ENCODE measurements around the gene HSPB7.
"Not testable (repeated sequence)": the region's sequence is repeated elsewhere in the genome, so short reads cannot be mapped to it uniquely, and the experiment has no call there.

Gene HSPB7

DNA sequence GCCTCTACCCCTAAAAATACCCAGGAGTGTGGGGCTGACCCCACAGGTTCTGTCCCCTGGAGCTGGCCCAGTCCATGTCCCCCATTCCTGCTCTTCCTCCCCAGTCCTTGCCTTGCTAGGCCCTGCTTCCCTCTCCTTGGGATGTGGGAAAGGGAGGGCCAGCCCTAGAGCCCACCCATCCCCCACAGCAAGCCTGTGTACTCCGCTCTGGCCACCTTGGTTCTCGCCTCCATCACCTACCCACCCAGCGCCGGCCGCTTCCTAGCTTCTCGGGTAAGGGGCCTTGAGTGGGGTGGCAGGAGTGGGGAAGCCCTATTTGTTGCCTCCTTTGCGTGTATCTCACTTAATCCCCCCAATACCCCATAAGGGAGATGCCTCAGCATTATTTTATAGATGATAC is 32.5 kb upstream of the HSPB7 start:
- DNase-seq (ENCODE audit: low read depth): no peak

GRCh38 chr1:16048573-16049189 is 30.8 kb upstream of the HSPB7 start:
- no peak for DNase-seq (ENCODE audit: low read depth)

GRCh38 chr1:16047791-16048475 is 30.1 kb upstream of the HSPB7 start:
- DNase-seq (ENCODE audit: low read depth): no peak

DNA sequence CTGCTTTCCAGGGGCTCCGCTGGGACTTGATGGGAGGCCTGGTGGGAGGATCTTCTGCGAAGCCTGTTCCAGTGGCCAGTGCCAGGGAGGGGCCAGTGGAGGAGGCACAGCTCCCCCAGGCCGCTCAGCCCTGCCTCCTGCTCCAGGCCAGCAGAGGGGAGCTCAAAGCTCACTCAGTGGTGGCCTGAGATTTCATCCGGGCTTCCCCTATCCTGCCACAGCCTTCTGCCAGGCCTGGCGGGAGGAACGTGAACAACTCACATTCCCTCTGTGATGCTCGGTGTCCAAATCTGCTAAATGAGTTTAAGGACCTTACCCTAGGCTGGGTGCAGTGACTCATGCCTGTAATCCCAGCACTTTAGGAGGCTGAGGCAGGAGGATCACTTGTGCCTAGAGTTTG is 29.0 kb upstream of the HSPB7 start:
- DNase-seq (ENCODE audit: low read depth): no peak

GRCh38 chr1:16043950-16044349 is 26.1 kb upstream of the HSPB7 start:
- no peak for DNase-seq (ENCODE audit: low read depth)

- no peak for DNase-seq (ENCODE audit: low read depth)
Measured at GRCh38 chr1:16043521-16043920, 25.7 kb upstream of the HSPB7 start, which contains the start of gene CLCNKB. Gene CLCNKB (plus strand): TSS chr1:16043782. CDS start chr1:16044493, 711 bp downstream.

DNA sequence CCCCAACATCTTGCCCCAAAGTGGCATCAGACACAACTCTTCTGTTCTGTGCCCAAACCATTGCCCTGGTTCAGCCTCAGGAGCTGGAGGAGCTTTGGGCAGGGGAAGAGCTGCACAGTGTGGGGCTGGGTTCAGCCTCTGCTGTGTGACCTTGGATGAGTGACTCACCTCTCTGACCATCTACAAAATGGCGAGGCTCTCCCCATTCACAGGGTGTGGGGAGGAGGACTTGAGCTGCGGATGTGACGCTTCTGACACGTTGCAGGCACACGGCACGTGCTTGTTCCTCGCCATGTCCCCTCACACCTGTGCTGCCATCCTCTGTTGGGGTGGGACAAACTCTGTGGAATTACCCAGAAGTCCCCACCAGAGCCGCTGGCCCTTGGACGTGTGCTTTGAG is 24.8 kb upstream of the HSPB7 start:
- DNase-seq (ENCODE audit: low read depth): not testable (repeated sequence)

GRCh38 chr1:16042096-16042495 is 24.3 kb upstream of the HSPB7 start:
- DNase-seq (ENCODE audit: low read depth): no peak

- DNase-seq (ENCODE audit: low read depth): no peak
Measured at GRCh38 chr1:16041200-16041599, 23.4 kb upstream of the HSPB7 start.

GRCh38 chr1:16039871-16040270 is 22.0 kb upstream of the HSPB7 start:
- DNase-seq (ENCODE audit: low read depth): not testable (repeated sequence)

- DNase-seq (ENCODE audit: low read depth): no peak
Measured at GRCh38 chr1:16038620-16038912, 20.7 kb upstream of the HSPB7 start.

DNA sequence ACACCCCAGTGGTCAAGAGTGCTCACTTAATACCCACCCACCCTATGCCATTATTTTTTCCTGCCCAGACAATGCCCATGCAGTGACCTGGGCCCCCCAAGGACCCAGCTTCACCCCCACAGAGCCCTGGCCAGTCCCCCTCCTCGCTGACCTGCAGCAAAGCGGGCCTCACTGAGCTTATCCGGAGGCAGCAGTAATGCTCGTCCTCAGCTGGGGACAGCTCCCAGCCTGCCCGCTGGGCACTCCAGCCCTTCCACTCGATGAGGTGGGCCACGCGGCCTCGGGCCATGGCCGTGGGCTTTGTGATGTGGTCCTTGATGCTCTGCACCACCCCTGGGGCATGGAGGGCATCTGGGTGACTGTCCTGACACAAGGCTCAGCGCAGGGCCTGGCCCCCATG is 18.6 kb upstream of the HSPB7 start:
- not testable (repeated sequence) for DNase-seq (ENCODE audit: low read depth)

DNA sequence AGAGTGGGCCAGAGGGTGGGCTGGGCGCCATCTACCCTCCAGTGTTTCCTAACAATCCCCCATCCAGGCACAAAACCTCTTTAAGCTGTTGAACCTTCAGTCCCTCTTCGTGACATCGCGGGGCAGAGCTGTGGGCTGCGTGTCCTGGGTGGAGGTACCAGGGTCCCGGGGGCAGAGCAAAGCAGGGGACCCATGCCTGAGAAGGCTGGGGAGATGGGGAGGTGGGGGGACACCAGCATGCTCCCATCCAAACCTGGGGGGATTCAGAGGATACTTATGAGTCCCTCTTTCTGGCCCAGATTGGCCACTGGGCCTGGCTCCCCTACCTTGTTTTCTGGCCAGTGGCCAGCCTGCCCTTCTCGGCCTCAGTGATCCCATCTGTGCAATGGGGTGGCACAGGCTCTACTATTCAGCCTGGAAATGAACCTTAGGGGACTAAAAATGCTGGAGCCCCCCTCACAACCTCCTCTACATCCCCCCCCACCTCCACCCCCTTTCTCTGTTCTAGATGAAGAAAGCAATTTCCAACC is 15.3 kb upstream of the HSPB7 start:
- not testable (repeated sequence) for DNase-seq (ENCODE audit: low read depth)

- DNase-seq (ENCODE audit: low read depth): peak; percentile 57
Measured at GRCh38 chr1:16032388-16033102, 14.7 kb upstream of the HSPB7 start.

- DNase-seq (ENCODE audit: low read depth): no peak
Measured at GRCh38 chr1:16031551-16031950, 13.7 kb upstream of the HSPB7 start.

GRCh38 chr1:16029288-16029687 is 11.4 kb upstream of the HSPB7 start:
- DNase-seq (ENCODE audit: low read depth): no peak

DNA sequence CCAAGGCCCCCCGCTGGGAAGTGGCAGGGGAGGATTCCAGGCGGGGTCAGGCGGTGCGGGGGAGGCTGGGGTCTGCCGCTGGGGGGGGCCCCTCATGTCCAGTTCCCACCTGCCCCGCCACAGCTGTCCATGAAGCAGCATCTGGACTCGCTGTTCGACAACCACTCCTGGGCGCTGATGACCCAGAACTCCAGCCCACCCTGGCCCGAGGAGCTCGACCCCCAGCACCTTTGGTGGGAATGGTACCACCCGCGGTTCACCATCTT is 11.1 kb upstream of the HSPB7 start:
- DNase-seq (ENCODE audit: low read depth): not testable (repeated sequence)

GRCh38 chr1:16028237-16029002 is 10.6 kb upstream of the HSPB7 start:
- no peak for DNase-seq (ENCODE audit: low read depth)

DNA sequence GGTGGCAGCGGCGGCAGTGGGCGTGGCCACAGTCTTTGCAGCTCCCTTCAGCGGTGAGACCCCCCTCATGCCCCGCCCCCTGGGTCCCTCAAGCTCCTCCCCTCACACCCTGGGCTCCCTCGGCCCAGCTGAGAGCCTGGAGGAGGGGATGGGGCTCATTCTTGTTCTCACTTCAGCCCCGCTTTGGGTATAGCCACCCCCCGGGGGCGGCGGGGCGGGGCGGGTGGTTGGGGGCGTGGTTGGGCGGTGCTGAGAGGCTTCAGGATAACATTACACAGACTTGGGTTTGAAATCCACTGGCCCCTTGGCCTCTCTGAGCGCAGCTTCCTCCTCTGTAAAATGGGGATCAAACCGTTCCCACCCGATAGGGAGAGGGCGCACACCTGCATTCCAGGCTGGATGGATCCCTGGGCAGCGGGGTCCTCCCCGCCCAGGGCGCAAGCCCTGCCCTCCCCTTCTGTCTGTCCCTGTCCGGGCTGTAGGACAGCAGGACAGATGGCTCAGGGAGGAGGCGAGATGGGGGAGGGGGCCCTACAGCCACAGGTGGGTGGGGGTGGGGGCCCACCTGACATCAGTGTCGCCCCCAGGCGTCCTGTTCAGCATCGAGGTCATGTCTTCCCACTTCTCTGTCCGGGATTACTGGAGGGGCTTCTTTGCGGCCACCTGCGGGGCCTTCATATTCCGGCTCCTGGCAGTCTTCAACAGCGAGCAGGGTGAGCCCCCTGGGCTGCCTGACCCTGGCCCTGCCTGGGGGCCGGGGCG is 9.1 kb upstream of the HSPB7 start:
- DNase-seq (ENCODE audit: low read depth): no peak

- not testable (repeated sequence) for DNase-seq (ENCODE audit: low read depth)
Measured at GRCh38 chr1:16026302-16026701, 8.5 kb upstream of the HSPB7 start.

GRCh38 chr1:16023050-16023653 is 5.3 kb upstream of the HSPB7 start:
- DNase-seq (ENCODE audit: low read depth): no peak
